DOHH2 (cell line): ENCODE data around the gene BNIP5.

Experiments used
- H3F3A ChIP-seq: fragments of 200-600 bp; sonication (generic), shearing (Covaris generic); 2 replicates; pipeline ENCODE4 v1.6.0; 2016; ENCODE audit warnings: antibody characterized with exemption, mild to moderate bottlenecking; ENCODE audit not compliant: control insufficient read depth, insufficient read depth
- H3K27ac ChIP-seq: fragments of 200-600 bp; sonication (generic); 2 replicates; pipeline ENCODE4 v1.5.1; 2014; ENCODE audit warnings: low read depth, mild to moderate bottlenecking, low read length, moderate library complexity
- H3K27me3 ChIP-seq: fragments of 200-600 bp; sonication (generic); 2 replicates; pipeline ENCODE4 v1.6.1; 2014; ENCODE audit warnings: mild to moderate bottlenecking, low read length, mixed read lengths; ENCODE audit not compliant: control insufficient read depth
- H3K36me3 ChIP-seq: fragments of 200-600 bp; sonication (generic); 2 replicates; pipeline ENCODE4 v1.6.1; 2014; ENCODE audit warnings: mild to moderate bottlenecking, low read length, moderate library complexity, mixed read lengths; ENCODE audit not compliant: control insufficient read depth
- H3K4me1 ChIP-seq: fragments of 200-600 bp; sonication (generic); 2 replicates; pipeline ENCODE4 v1.6.1; 2014; ENCODE audit warnings: mild to moderate bottlenecking, low read length, mixed read lengths; ENCODE audit not compliant: control insufficient read depth
- H3K4me2 ChIP-seq: fragments of 200-600 bp; sonication (generic); 2 replicates; pipeline ENCODE4 v1.6.0; 2014; ENCODE audit warnings: mild to moderate bottlenecking, low read length, moderate library complexity
- H3K4me3 ChIP-seq: fragments of 200-600 bp; sonication (generic); 2 replicates; pipeline ENCODE4 v1.5.1; 2014; ENCODE audit warnings: mild to moderate bottlenecking, low read length, mixed read lengths
- H3K79me2 ChIP-seq: fragments of 200-600 bp; sonication (generic); 2 replicates; pipeline ENCODE4 v1.6.1; 2014; ENCODE audit warnings: mild to moderate bottlenecking, low read length, mixed read lengths; ENCODE audit not compliant: control insufficient read depth
- H3K9me2 ChIP-seq: fragments of 200-600 bp; sonication (generic); replicated peaks from 2 replicates; pipeline ENCODE4 v1.6.1; 2014; ENCODE audit warnings: mild to moderate bottlenecking, low read length, mixed read lengths; ENCODE audit not compliant: control insufficient read depth
- H3K9me3 ChIP-seq: fragments of 200-600 bp; sonication (generic); 2 replicates; pipeline ENCODE4 v1.6.1; 2014; ENCODE audit warnings: antibody characterized with exemption, low read length, mixed read lengths; ENCODE audit not compliant: control insufficient read depth, insufficient read depth
- H4K20me1 ChIP-seq: fragments of 200-600 bp; sonication (generic); 2 replicates; pipeline ENCODE4 v1.6.0; 2014; ENCODE audit warnings: low read depth, mild to moderate bottlenecking, antibody characterized with exemption, low read length, moderate library complexity; ENCODE audit not compliant: control insufficient read depth, insufficient read depth
- EZH2phosphoT487 ChIP-seq: fragments of 200-600 bp; sonication (generic); IDR thresholded peaks from 2 replicates; pipeline ENCODE4 v1.6.1; 2017; ENCODE audit warnings: borderline replicate concordance, mild to moderate bottlenecking, antibody characterized with exemption, low read length, moderate library complexity, mixed read lengths
- TF ChIP-seq, protein P1 (sequence below): fragments of 200-600 bp; sonication (generic); IDR thresholded peaks from one replicate; pipeline ENCODE4 v1.5.1; 2014; ENCODE audit warnings: antibody characterized with exemption, mild to moderate bottlenecking, low read depth, low read length; ENCODE audit not compliant: poor library complexity, severe bottlenecking

The BNIP5 gene

DNA sequence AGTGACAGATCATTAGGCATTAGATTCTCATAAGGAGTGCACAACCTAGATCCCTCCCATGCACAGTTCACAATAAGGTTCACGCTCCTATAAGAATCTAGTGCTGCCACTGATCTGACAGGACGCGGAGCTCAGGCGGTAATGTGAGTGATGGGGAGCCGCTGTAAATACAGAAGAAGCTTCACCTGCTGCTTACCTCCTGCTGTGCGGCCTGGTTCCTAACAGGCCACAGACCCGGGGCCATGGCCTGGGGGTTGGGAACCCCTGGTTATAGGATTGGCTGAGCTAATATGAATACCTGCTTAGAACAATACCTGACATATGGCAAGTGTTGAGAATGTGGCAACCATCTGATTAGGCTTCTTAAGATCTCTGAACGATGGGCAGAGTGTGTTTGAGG lies 64.5 kb downstream of the BNIP5 start:
- Histone ChIP-seq H3K9me2 (no peaks in the 10 kb centered on the region), H4K20me1 (no peaks in the 10 kb centered on the region), H3K27ac (no peak overlapping the region), H3K4me3 (no peak overlapping the region), H3K79me2 (no peaks in the 10 kb centered on the region), H3K9me3 (no peaks in the 10 kb centered on the region), H3K4me1 (no peaks in the 10 kb centered on the region), H3F3A (no peaks in the 10 kb centered on the region), H3K27me3 (peaks cover 18% of the 10 kb centered on the region), H3K4me2 (no peak overlapping the region), H3K36me3 (no peaks in the 10 kb centered on the region)
- TF ChIP-seq, protein P1, sequence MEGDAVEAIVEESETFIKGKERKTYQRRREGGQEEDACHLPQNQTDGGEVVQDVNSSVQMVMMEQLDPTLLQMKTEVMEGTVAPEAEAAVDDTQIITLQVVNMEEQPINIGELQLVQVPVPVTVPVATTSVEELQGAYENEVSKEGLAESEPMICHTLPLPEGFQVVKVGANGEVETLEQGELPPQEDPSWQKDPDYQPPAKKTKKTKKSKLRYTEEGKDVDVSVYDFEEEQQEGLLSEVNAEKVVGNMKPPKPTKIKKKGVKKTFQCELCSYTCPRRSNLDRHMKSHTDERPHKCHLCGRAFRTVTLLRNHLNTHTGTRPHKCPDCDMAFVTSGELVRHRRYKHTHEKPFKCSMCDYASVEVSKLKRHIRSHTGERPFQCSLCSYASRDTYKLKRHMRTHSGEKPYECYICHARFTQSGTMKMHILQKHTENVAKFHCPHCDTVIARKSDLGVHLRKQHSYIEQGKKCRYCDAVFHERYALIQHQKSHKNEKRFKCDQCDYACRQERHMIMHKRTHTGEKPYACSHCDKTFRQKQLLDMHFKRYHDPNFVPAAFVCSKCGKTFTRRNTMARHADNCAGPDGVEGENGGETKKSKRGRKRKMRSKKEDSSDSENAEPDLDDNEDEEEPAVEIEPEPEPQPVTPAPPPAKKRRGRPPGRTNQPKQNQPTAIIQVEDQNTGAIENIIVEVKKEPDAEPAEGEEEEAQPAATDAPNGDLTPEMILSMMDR: no peak
- no peak for TF ChIP-seq EZH2phosphoT487

DNA sequence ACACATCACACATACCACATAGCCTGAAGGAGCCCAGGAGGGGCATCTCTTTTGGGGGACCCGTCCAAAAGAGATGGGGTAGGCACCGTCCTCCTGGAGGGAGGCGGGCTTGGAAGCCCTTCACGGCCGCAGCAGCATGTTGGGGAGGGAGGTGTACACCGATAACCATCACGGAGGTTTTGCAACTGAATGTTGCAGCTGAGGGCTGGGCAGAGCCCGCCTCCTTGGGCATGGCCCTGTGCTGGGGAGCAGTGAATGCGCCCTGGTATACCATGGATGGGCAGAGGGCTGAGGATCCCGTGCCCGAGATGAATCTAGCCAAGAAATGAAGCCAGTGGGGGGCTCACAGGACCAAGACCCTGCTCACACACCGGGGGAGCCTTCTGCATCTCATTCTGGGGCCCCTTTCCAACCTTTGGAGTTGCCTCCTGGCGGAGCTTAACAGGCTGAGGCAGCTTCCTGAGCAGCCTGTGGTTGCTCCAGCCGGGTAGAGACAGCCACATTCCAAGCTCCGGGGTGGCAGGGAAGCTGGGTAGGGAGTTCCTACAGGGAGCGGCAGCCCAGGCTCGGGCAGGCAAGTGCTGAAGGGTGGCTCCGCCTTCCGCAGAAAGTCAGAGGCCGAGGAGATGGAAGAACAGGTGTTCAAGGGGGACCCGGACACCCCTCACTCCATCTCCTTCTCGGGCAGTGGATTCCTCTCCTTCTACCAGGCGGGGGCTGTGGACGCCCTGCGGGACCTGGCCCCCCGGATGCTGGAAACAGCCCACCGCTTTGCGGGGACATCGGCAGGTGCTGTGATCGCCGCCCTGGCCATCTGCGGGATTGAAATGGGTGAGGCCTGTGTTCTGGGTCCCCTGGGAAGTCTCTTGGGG lies 66.6 kb downstream of the BNIP5 start, which contains the start of gene PNPLA1:
PNPLA1 (plus strand) TSS at position 227 of the 872 bp plus-strand sequence; CDS start at position 627, 400 bp downstream.
- H4K20me1 ChIP-seq: no peaks in the 10 kb centered on the region
- H3K4me2 ChIP-seq: no peak within 1 kb of the TSS
- no peaks in the 10 kb centered on the region for H3K9me3 ChIP-seq
- H3K36me3 ChIP-seq: no peaks in the 10 kb centered on the region
- H3K9me2 ChIP-seq: no peaks in the 10 kb centered on the region
- H3F3A ChIP-seq: no peaks in the 10 kb centered on the region
- TF ChIP-seq, protein P1: no peak
- TF ChIP-seq EZH2phosphoT487: no peak
- no peaks in the 10 kb centered on the region for H3K79me2 ChIP-seq
- H3K4me3 ChIP-seq: no peak within 1 kb of the TSS
- peaks cover 15% of the 10 kb centered on the region for H3K27me3 ChIP-seq
- no peaks in the 10 kb centered on the region for H3K4me1 ChIP-seq
- H3K27ac ChIP-seq: no peak within 1 kb of the TSS

DNA sequence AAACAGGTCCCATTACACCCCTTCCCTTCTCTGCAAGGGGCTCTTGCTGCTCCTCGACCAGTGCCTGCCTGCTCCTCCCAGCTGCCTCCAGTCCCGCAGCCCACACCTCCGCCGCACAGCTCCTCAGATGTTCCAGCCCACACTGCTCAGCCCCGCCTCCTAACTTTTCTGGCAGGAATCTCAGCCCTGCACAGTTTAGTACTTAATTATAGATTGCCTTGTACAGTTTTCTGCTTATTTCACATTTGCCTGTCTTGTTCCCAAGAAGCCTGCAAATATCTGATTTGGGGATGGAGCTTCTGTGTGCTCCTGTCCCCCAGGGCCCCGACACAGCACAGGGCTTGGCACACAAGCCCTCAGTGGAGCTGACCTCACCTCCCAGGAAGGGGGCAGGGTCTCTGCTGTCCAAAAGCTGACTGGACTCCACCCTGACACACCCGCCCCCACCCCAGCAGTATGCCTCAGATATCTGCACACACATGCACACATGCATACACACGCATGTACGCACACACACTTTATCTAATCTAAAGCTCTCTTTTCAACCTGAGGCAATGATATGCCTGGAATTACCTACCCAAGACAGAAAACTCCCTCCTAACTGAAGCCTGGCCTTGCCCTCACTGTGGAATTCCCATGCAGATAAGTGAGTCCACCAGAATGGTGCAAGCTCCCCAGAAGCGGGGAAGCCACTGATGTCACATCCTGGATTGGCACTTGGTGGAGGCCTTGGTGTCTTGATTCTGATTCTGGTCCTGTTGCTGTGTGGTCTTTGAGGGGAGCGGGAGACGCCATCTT lies 68.0 kb downstream of the BNIP5 start:
- Histone ChIP-seq H3K27me3 (peaks cover 10% of the 10 kb centered on the region; the same call in 1 of the 2 replicates), H3K36me3 (no peaks in the 10 kb centered on the region), H3F3A (no peaks in the 10 kb centered on the region), H3K27ac (no peak overlapping the region), H3K9me3 (no peaks in the 10 kb centered on the region), H3K9me2 (no peaks in the 10 kb centered on the region), H3K4me1 (no peaks in the 10 kb centered on the region), H3K4me3 (no peak overlapping the region), H3K79me2 (no peaks in the 10 kb centered on the region), H4K20me1 (no peaks in the 10 kb centered on the region), H3K4me2 (no peak overlapping the region)
- TF ChIP-seq, protein P1: no peak
- TF ChIP-seq EZH2phosphoT487: no peak
